ENCODE results near the gene RIT2. TPM values are rescaled to one million over a fixed set of nuclear protein-coding genes. Genes with fewer than 3 reads are reported as not detected.

The RIT2 gene
- total RNA-seq, 1 experiment from 2014 or later: not detected

- peaks cover 27% of the 10 kb centered on the region for H3K27me3 Mint-ChIP-seq (ENCODE audit: insufficient read depth, unreplicated experiment)
- no peak for TF ChIP-seq CTCF (IDR thresholded peaks at IDR 0.05; ENCODE audit: unreplicated experiment)
- H3K9me3 Mint-ChIP-seq (ENCODE audit: unreplicated experiment): peaks cover 11% of the 10 kb centered on the region
- H3K36me3 Mint-ChIP-seq (ENCODE audit: insufficient read depth, unreplicated experiment): no peaks in the 10 kb centered on the region
- H3K4me3 Mint-ChIP-seq (ENCODE audit: unreplicated experiment): no peak overlapping the region
- intact Hi-C loops (cut with micrococcal nuclease): no loop called here
- CTCF ChIA-PET: interaction anchor here (0.7 to 1.2 kb wide), 2 partner anchors 56 to 796 kb away, joined by 3 read pairs; no protein-coding TSS in a partner anchor
- no peak overlapping the region for H3K27ac Mint-ChIP-seq (ENCODE audit: low read depth, unreplicated experiment)
- no TSS peak for BruUV-seq (replicated peaks)
- peak; percentile 1 for DNase-seq (ENCODE audit: unreplicated experiment)
- no peaks in the 10 kb centered on the region for H3K4me1 Mint-ChIP-seq (ENCODE audit: insufficient read depth, unreplicated experiment)
- POLR2A ChIA-PET: no interaction called here
Measured at GRCh38 chr18:42792731-42793130, 322.8 kb downstream of the RIT2 start.

GRCh38 chr18:42784632-42785031, 330.9 kb downstream of the RIT2 start:
- peaks cover 5% of the 10 kb centered on the region for H3K9me3 Mint-ChIP-seq (ENCODE audit: unreplicated experiment)
- ChIA-PET POLR2A (no interaction called here), CTCF (no interaction called here)
- intact Hi-C loops (cut with micrococcal nuclease): no loop called here
- no peak overlapping the region for H3K27ac Mint-ChIP-seq (ENCODE audit: low read depth, unreplicated experiment)
- no peaks in the 10 kb centered on the region for H3K36me3 Mint-ChIP-seq (ENCODE audit: insufficient read depth, unreplicated experiment)
- DNase-seq (ENCODE audit: unreplicated experiment): no peak
- peaks cover 41% of the 10 kb centered on the region for H3K27me3 Mint-ChIP-seq (ENCODE audit: insufficient read depth, unreplicated experiment)
- BruUV-seq (replicated peaks): no TSS peak
- no peaks in the 10 kb centered on the region for H3K4me1 Mint-ChIP-seq (ENCODE audit: insufficient read depth, unreplicated experiment)
- no peak overlapping the region for H3K4me3 Mint-ChIP-seq (ENCODE audit: unreplicated experiment)
- TF ChIP-seq CTCF (IDR thresholded peaks at IDR 0.05; ENCODE audit: unreplicated experiment): no peak

GRCh38 chr18:42782929-42783328, 332.6 kb downstream of the RIT2 start:
- Mint-ChIP-seq H3K4me1 (ENCODE audit: insufficient read depth, unreplicated experiment) (no peaks in the 10 kb centered on the region), H3K27me3 (ENCODE audit: insufficient read depth, unreplicated experiment) (peaks cover 44% of the 10 kb centered on the region), H3K27ac (ENCODE audit: low read depth, unreplicated experiment) (no peak overlapping the region), H3K9me3 (ENCODE audit: unreplicated experiment) (no peaks in the 10 kb centered on the region), H3K36me3 (ENCODE audit: insufficient read depth, unreplicated experiment) (no peaks in the 10 kb centered on the region), H3K4me3 (ENCODE audit: unreplicated experiment) (no peak overlapping the region)
- no peak for TF ChIP-seq CTCF (IDR thresholded peaks at IDR 0.05; ENCODE audit: unreplicated experiment)
- DNase-seq (ENCODE audit: unreplicated experiment): no peak
- BruUV-seq (replicated peaks): no TSS peak
- ChIA-PET CTCF (no interaction called here), POLR2A (no interaction called here)
- intact Hi-C loops (cut with micrococcal nuclease): no loop called here

GRCh38 chr18:42781298-42781815, 334.1 kb downstream of the RIT2 start:
- no TSS peak for BruUV-seq (replicated peaks)
- CTCF ChIA-PET: interaction anchor here (0.6 kb wide), 1 partner anchor 37 kb away, joined by 4 read pairs; no protein-coding TSS in a partner anchor
- Mint-ChIP-seq H3K36me3 (ENCODE audit: insufficient read depth, unreplicated experiment) (no peaks in the 10 kb centered on the region), H3K4me3 (ENCODE audit: unreplicated experiment) (no peak overlapping the region), H3K4me1 (ENCODE audit: insufficient read depth, unreplicated experiment) (no peaks in the 10 kb centered on the region), H3K27me3 (ENCODE audit: insufficient read depth, unreplicated experiment) (peaks cover 49% of the 10 kb centered on the region), H3K27ac (ENCODE audit: low read depth, unreplicated experiment) (no peak overlapping the region), H3K9me3 (ENCODE audit: unreplicated experiment) (no peaks in the 10 kb centered on the region)
- intact Hi-C loops (cut with micrococcal nuclease): no loop called here
- POLR2A ChIA-PET: no interaction called here
- no peak for TF ChIP-seq CTCF (IDR thresholded peaks at IDR 0.05; ENCODE audit: unreplicated experiment)
- DNase-seq (ENCODE audit: unreplicated experiment): no peak
